SK-N-SH (cell line): ENCODE data around the gene FAT2.

Experiments used
- EP300 ChIP-seq, 2 experiments: IDR thresholded peaks; 2 replicates each; pipeline versions ENCODE4 v1.4.0 to v1.6.1; 2012; ENCODE audit warnings: borderline replicate concordance in 1 of 2, low read depth in 1 of 2, low read length in 1 of 2
- EZH2phosphoT487 ChIP-seq: fragments of 200-600 bp; sonication (generic); IDR thresholded peaks from 2 replicates; pipeline ENCODE4 v1.6.1; 2017; ENCODE audit warnings: low read depth, mixed run types, mild to moderate bottlenecking, antibody characterized with exemption, moderate library complexity, borderline replicate concordance
- GABPA ChIP-seq: IDR thresholded peaks from 2 replicates; pipeline ENCODE4 v1.4.0; 2012; ENCODE audit warnings: low read depth, mild to moderate bottlenecking
- MEF2A ChIP-seq: IDR thresholded peaks from 2 replicates; pipeline ENCODE4 v1.4.0; 2012; ENCODE audit warnings: low read depth, borderline replicate concordance
- MXI1 ChIP-seq: IDR thresholded peaks from 2 replicates; pipeline ENCODE4 v1.6.1; 2012; ENCODE audit warnings: mild to moderate bottlenecking, low read depth, low read length, improper control_type of control experiment
- RCOR1 ChIP-seq: fragments of 150-350 bp; IDR thresholded peaks from 2 replicates; pipeline ENCODE4 v1.6.1; 2017; ENCODE audit warnings: antibody characterized with exemption, low read length
- RFX5 ChIP-seq: IDR thresholded peaks from 2 replicates; pipeline ENCODE4 v1.6.1; 2012; ENCODE audit warnings: mild to moderate bottlenecking, improper control_type of control experiment, low read length
- TF ChIP-seq, protein P1 (sequence below): fragments of 200-600 bp; sonication (generic); IDR thresholded peaks from 2 replicates; pipeline ENCODE4 v1.6.1; 2017; ENCODE audit warnings: antibody characterized with exemption, mild to moderate bottlenecking, moderate library complexity

DNA sequence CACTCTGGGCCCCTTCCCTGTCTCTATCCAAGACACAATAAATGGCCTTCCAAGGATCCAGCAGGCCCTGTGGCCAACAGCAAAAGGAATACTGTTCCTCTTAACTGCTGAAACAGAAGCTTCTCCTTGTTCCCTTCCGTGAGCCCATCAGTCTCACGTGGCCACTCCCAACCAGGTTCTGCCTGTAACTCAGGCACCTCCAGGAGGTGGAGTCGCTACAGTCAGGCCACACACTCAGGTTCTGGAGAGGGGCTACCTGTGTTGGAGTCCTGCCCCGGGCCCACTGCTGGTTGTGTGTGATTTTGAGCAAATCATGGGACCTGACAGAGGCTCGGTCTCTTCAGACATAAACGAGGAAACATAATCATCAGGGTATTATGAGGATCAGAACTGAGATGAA lies 10.3 kb downstream of the FAT2 start:
- TF ChIP-seq, protein P1, sequence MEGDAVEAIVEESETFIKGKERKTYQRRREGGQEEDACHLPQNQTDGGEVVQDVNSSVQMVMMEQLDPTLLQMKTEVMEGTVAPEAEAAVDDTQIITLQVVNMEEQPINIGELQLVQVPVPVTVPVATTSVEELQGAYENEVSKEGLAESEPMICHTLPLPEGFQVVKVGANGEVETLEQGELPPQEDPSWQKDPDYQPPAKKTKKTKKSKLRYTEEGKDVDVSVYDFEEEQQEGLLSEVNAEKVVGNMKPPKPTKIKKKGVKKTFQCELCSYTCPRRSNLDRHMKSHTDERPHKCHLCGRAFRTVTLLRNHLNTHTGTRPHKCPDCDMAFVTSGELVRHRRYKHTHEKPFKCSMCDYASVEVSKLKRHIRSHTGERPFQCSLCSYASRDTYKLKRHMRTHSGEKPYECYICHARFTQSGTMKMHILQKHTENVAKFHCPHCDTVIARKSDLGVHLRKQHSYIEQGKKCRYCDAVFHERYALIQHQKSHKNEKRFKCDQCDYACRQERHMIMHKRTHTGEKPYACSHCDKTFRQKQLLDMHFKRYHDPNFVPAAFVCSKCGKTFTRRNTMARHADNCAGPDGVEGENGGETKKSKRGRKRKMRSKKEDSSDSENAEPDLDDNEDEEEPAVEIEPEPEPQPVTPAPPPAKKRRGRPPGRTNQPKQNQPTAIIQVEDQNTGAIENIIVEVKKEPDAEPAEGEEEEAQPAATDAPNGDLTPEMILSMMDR, result no peak
- TF ChIP-seq EZH2phosphoT487, result no peak
- TF ChIP-seq RFX5, result no peak
- no peak for TF ChIP-seq MEF2A
- no peak for TF ChIP-seq EP300 (IDR thresholded peaks at IDR 0.05; ENCODE audit: borderline replicate concordance in 1 of 2, low read depth in 1 of 2, low read length in 1 of 2)
- no peak for TF ChIP-seq RCOR1
- no peak for TF ChIP-seq MXI1
- TF ChIP-seq GABPA, result no peak
